ENCODE data around the gene AGBL3.
"Not testable (repeated sequence)": the region's sequence is repeated elsewhere in the genome, so short reads cannot be mapped to it uniquely, and the experiment has no call there.

Gene AGBL3

DNA sequence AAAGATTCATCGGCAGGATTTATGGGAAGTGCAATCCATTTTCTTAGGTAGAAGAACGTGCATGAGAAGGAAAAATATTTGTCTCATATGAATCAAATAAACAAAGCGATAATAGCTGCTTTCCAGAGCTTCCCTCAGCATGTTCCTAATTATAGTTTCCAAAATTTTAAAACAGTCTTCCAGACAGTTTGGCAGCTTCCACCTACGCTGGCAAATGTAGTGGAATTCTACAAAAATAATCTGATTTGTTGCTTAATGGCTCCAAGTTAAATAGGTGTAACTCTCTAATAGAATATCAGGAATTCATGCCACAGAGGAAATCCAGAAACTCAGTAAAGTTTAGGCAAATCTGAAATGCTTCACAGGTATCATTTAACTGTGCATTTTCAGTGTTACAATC lies 23.3 kb upstream of the AGBL3 start:
- no peak for DNase-seq (ENCODE audit: low spot score)

DNA sequence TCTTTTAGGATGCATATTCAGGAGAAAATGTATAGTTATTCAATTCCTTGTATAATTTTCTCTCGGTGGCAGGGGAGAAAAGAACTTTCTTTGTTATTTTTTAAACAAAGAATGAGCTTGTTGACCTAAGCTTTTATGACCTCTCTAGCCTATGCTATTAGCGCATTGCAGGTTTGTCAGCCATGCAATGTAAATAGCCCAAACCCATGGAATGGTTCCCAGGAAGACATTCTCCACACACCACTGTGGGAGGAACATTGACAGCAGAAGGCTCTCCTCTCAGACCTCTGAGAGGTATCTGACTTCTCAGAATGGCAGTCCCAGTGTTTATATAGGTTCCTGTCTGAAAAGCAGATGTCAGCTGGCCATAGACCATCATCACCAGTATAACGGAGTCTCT lies 19.6 kb upstream of the AGBL3 start:
- DNase-seq (ENCODE audit: low spot score), result no peak

- DNase-seq (ENCODE audit: low spot score), result no peak
Observed at GRCh38 chr7:134968110-134968509, 18.2 kb upstream of the AGBL3 start.

- DNase-seq (ENCODE audit: low spot score), result not testable (repeated sequence)
Observed at GRCh38 chr7:134981645-134982044, 4.7 kb upstream of the AGBL3 start.

DNA sequence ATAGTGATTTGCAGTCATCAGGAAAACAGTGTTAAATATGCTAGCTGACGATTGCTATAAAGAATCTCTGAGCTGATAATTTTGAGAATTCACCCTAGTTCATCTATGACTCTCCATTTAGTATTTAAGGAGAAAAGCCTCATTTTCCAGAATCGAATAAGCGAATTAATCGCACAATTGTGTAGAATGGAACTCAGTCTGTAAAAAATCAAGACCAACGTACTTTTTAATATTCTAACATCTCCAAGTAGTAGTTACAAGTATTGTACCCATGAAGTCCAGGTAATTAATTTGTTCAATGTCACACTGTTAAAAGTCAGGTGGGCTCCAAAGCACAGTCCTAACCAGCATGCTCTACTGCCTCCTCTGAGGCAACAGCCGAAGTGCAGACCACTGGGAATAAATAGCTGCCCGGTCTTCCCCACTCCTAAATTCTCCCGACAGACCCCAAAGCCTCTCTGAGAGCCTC lies 380 bp upstream of the AGBL3 start:
- no peak for DNase-seq (ENCODE audit: low spot score)

DNA sequence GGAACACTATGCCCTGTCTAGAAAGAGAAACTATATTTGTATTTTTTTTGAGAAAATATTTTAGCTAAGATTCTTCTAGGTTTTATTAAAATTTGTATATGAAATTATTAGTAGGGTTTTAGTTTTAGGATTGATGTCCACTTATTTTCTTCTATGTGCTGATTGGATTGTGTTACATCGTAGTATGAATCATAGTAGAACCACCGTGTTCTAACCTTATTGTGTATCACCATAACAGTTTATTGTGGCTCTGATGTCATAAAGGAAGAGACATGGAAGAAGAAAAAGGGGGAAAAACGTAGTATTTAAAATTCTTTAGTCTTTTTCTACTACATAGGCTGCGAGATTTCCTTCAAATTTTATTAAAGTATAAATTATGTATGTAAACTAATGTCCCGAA lies 1.9 kb downstream of the AGBL3 start:
- no peak for DNase-seq (ENCODE audit: low spot score)

- no peak for DNase-seq (ENCODE audit: low spot score)
Observed at GRCh38 chr7:134991469-134992339, 5.4 kb downstream of the AGBL3 start.

DNA sequence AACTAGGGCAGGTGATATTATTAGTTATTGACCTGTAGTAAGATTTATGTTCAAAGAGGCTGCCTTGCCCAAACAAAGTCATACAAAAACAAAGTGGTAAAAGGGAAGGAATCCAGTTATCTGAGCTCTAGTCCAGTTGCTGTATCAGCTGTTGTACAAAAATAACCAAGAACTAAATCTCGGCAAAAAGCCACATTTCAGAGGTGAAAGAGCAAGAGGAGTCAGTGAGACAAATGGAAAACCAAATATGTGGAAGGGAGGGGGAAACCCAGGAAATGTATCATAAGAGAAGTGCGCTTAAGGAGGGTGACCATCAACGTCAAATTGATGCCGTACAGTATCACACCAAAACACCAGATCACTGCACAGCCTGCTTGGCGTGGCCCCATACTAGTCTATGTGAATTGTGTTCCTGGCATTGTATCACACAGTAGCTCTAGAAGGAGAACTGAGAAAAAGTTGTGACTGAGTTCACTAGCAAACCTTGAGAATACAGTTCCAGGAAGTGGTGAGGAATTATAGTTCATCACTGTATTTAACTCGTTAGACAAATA lies 6.4 kb downstream of the AGBL3 start:
- peak; percentile 45 for DNase-seq (ENCODE audit: low spot score)

- no peak for DNase-seq (ENCODE audit: low spot score)
Observed at GRCh38 chr7:134993877-134994456, 7.7 kb downstream of the AGBL3 start.

GRCh38 chr7:134995239-134996096 lies 9.2 kb downstream of the AGBL3 start:
- DNase-seq (ENCODE audit: low spot score), result peak; percentile 21

GRCh38 chr7:134996097-134996550 lies 9.8 kb downstream of the AGBL3 start:
- DNase-seq (ENCODE audit: low spot score), result no peak

GRCh38 chr7:134997214-134997885 lies 11.0 kb downstream of the AGBL3 start:
- no peak for DNase-seq (ENCODE audit: low spot score)

DNA sequence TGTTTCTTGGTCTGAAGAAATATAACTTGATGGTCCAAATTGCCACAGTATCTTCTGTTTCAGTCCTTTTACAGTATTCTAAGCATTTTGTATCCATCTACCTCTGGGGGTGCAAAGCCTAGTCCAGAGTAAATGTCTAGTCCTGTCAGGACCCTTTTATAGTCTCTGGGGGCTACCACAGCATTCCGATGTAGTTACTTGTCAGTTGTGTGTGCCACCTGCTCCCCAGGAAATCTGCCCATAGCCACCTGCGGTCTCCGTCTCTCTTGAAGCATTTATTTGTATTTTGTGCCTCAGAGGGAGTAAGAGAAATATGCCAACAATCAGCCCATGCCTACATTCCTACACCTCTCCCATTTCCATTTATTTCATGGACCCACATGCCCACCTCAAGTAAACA lies 12.8 kb downstream of the AGBL3 start:
- DNase-seq (ENCODE audit: low spot score), result no peak

- no peak for DNase-seq (ENCODE audit: low spot score)
Observed at GRCh38 chr7:135001390-135002165, 15.3 kb downstream of the AGBL3 start.

DNA sequence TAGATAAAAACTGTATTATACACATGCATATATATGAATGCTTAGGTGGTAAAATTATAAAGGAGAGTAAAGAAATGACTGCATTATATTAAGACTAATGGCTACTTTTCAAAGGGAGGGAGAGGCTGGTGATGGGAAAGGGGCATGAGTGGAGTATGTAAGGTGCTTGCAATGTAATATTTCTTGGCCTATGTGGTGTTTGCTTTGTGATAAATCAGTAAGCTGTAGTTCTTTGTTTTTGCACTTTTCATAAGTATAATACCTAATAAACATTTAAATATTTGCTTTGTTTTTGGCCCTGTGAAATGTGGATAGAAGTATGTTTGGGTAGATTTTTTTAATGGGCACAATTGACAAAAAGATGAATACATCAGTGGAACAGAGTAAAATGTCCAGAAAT lies 25.9 kb downstream of the AGBL3 start:
- DNase-seq (ENCODE audit: low spot score), result no peak

DNA sequence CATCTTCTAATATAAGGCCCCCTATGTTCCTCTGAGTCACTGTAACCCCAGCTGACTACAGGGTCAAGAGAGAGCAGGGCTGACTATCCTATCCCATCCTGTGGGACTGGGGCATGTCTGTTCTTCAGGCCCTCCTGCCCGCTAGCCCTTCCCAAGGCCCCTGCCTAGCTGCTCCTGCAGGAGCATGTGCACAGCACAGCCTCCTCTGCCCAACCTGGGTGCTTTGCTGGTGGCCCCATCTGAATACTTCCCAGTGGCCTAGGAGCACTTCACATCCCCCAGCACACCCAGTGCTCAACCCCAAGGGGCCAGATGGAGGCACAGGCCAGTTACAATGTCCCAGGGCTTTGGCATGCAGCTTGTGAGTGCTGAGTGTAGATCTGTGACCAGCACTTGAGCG lies 37.3 kb downstream of the AGBL3 start:
- DNase-seq (ENCODE audit: low spot score), result no peak

- no peak for DNase-seq (ENCODE audit: low spot score)
Observed at GRCh38 chr7:135035252-135035651, 48.9 kb downstream of the AGBL3 start.

DNA sequence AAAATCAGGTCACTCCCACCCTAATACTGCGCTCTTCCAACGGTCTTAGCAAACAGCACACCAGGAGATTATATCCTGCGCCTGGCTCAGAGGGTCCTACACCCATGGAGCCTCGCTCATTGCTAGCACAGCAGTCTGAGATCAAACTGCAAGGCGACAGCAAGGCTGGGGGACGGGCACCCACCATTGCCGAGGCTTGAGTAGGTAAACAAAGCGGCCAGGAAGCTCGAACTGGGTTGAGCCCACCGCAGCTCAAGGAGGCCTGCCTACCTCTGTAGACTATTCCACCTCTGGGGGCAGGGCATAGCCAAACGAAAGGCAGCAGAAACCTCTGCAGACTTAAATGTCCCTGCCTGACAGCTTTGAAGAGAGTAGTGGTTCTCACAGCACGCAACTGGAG lies 80.7 kb downstream of the AGBL3 start:
- DNase-seq (ENCODE audit: low spot score), result not testable (repeated sequence)

DNA sequence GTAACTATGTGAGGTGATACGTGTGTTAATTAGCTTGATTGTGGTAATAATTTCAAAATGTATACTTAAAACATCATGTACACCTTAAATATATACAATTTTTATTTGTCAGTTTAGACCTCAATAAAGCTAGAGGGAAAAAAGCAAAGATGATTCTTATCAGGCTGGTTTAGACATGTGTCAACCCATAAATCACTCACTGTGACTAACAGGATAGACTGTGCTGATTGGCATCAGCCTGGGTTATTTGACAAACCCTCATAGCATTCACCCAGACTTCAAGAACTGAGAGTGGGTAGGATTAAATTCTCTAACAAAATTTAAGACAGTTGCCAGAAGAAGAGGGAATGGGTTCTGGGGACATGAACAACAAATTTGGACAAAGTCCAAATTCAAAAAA lies 87.8 kb downstream of the AGBL3 start:
- no peak for DNase-seq (ENCODE audit: low spot score)

DNA sequence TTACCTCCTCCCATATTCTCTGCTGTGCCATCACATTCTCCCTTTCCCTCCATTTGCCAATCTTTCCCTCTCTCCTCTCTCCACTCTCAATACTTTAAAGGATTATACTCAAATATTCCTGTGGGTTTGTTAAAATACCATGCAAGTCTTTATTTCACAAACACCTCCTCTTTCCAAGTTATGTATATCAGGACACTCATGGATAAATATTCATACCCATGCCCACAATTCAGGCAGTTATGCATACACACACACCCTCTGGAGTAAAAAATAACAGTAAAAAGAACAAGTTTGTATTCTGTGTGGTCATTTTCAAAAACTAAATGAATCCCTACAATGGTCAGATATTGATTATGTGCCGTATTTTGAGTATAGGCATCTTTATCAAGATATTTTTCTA lies 88.2 kb downstream of the AGBL3 start:
- DNase-seq (ENCODE audit: low spot score), result no peak

GRCh38 chr7:135075716-135076115 lies 89.4 kb downstream of the AGBL3 start:
- no peak for DNase-seq (ENCODE audit: low spot score)

All from CD4-positive, alpha-beta T cell treated with Interleukin-15 for 4 hours (primary cell).